NCI-H345 treated with DMSO at 0.1 percent for 48 hours (cell line): ENCODE data around the gene FCF1.
A peak's percentile ranks its signal among the peaks of the same experiment; 100 is the strongest.
"Not testable (repeated sequence)": the region's sequence is repeated elsewhere in the genome, so short reads cannot be mapped to it uniquely, and the experiment has no call there.

ENCODE experiments used
- DNase-seq: peaks from one replicate; lab custom pipeline; 2025; ENCODE audit not compliant: unreplicated experiment; lab: John Stamatoyannopoulos, UW

FCF1 gene

GRCh38 chr14:74698465-74698864 is 14.5 kb upstream of the FCF1 start:
- DNase-seq, result no peak

- DNase-seq, result no peak
Observed at GRCh38 chr14:74702293-74702692, 10.7 kb upstream of the FCF1 start.

- no peak for DNase-seq
Observed at GRCh38 chr14:74703043-74703442, 9.9 kb upstream of the FCF1 start.

GRCh38 chr14:74704656-74705055 is 8.3 kb upstream of the FCF1 start:
- no peak for DNase-seq

GRCh38 chr14:74705613-74706500 is 7.1 kb upstream of the FCF1 start:
- no peak for DNase-seq

- no peak for DNase-seq
Observed at GRCh38 chr14:74710480-74710879, 2.5 kb upstream of the FCF1 start.

- DNase-seq, result no peak
Observed at GRCh38 chr14:74711651-74712050, 1.3 kb upstream of the FCF1 start.

- no peak for DNase-seq
Observed at GRCh38 chr14:74713395-74713735, 421 bp downstream of the FCF1 start.

- DNase-seq, result no peak
Observed at GRCh38 chr14:74720526-74720925, 7.6 kb downstream of the FCF1 start.

- DNase-seq, result no peak
Observed at GRCh38 chr14:74723134-74723533, 10.2 kb downstream of the FCF1 start.

- DNase-seq, result no peak
Observed at GRCh38 chr14:74732387-74732786, 19.4 kb downstream of the FCF1 start.

GRCh38 chr14:74733221-74733620 is 20.3 kb downstream of the FCF1 start:
- no peak for DNase-seq

- no peak for DNase-seq
Observed at GRCh38 chr14:74735125-74735524, 22.2 kb downstream of the FCF1 start.

- no peak for DNase-seq
Observed at GRCh38 chr14:74737753-74738325, 24.9 kb downstream of the FCF1 start.

GRCh38 chr14:74739293-74740030 is 26.5 kb downstream of the FCF1 start:
- DNase-seq, result no peak

GRCh38 chr14:74747237-74747636 is 34.3 kb downstream of the FCF1 start:
- DNase-seq, result no peak

GRCh38 chr14:74754157-74754556 is 41.2 kb downstream of the FCF1 start:
- no peak for DNase-seq

GRCh38 chr14:74754899-74755298 is 42.0 kb downstream of the FCF1 start:
- DNase-seq, result no peak

GRCh38 chr14:74756326-74756725 is 43.4 kb downstream of the FCF1 start:
- no peak for DNase-seq

- DNase-seq, result not testable (repeated sequence)
Observed at GRCh38 chr14:74758505-74758904, 45.6 kb downstream of the FCF1 start.

- DNase-seq, result peak; percentile 97
Observed at GRCh38 chr14:74762917-74763802, 50.2 kb downstream of the FCF1 start, which contains the start of gene YLPM1. TSS of gene YLPM1 (plus strand) at chr14:74763316. CDS start at chr14:74763490, 174 bp downstream.
